Brain microvascular endothelial cell (primary cell): Measurements from ENCODE around the gene TBPL1.
"Not testable (repeated sequence)": the region's sequence is repeated elsewhere in the genome, so short reads cannot be mapped to it uniquely, and the experiment has no call there.

Experiments
- DNase-seq: peaks from one replicate; pipeline ENCODE4 v3.0.0-alpha.2; 2020
- H3K27ac ChIP-seq: fragments of 250-450 bp; sonication (Bioruptor Pico); 2 replicates; pipeline ENCODE4 v1.5.1; 2020; ENCODE audit warnings: mild to moderate bottlenecking, moderate library complexity
- H3K27me3 ChIP-seq: fragments of 250-450 bp; sonication (Bioruptor Pico); replicated peaks from 2 replicates; pipeline ENCODE4 v1.5.1; 2020; ENCODE audit warnings: mild to moderate bottlenecking
- H3K36me3 ChIP-seq: fragments of 250-450 bp; sonication (Bioruptor Pico); replicated peaks from 2 replicates; pipeline ENCODE4 v1.5.1; 2020; ENCODE audit warnings: mild to moderate bottlenecking
- H3K4me3 ChIP-seq: 2 replicates; pipeline ENCODE4 v1.5.1; 2011; ENCODE audit warnings: low read depth, mild to moderate bottlenecking, control low read depth, low read length, moderate library complexity
- CTCF ChIP-seq: IDR thresholded peaks from 2 replicates; pipeline ENCODE4 v1.5.1; 2011; ENCODE audit warnings: low read depth, mild to moderate bottlenecking, moderate library complexity, low read length, control low read depth, inconsistent platforms; ENCODE audit errors: missing control alignments
- in situ Hi-C: cut with HindIII; loops from 2 replicates; pipeline ENCODE4 v1.10.0; 2017; ENCODE audit warnings: low sequenced_read_pairs, low pct_ligation_motif_present

Gene TBPL1

GRCh38 chr6:133918208-133918930 lies 34.7 kb upstream of the TBPL1 start:
- no peak for TF ChIP-seq CTCF
- Histone ChIP-seq H3K4me3 (no peak overlapping the region), H3K36me3 (no peaks in the 10 kb centered on the region), H3K27me3 (no peaks in the 10 kb centered on the region), H3K27ac (no peak overlapping the region)
- in situ Hi-C loops, result no loop called here
- DNase-seq, result no peak

GRCh38 chr6:133919362-133919761 lies 33.7 kb upstream of the TBPL1 start:
- Histone ChIP-seq H3K27ac (no peak overlapping the region), H3K36me3 (no peaks in the 10 kb centered on the region), H3K27me3 (no peaks in the 10 kb centered on the region), H3K4me3 (no peak overlapping the region)
- in situ Hi-C loops, result no loop called here
- no peak for DNase-seq
- TF ChIP-seq CTCF, result no peak

GRCh38 chr6:133921249-133921859 lies 31.7 kb upstream of the TBPL1 start:
- peak; percentile 93 for TF ChIP-seq CTCF
- in situ Hi-C loops, result no loop called here

GRCh38 chr6:133923938-133924593 lies 29.0 kb upstream of the TBPL1 start:
- Histone ChIP-seq H3K27me3 (no peaks in the 10 kb centered on the region), H3K36me3 (no peaks in the 10 kb centered on the region), H3K27ac (no peak overlapping the region), H3K4me3 (no peak overlapping the region)
- TF ChIP-seq CTCF, result peak; percentile 76
- in situ Hi-C loops, result no loop called here
- peak; percentile 84 for DNase-seq

More at GRCh38 chr6:133921249-133921859, 31.7 kb upstream of the TBPL1 start:
- no peak overlapping the region for H3K27ac ChIP-seq
- no peaks in the 10 kb centered on the region for H3K36me3 ChIP-seq
- H3K4me3 ChIP-seq, result no peak overlapping the region
- H3K27me3 ChIP-seq, result no peaks in the 10 kb centered on the region
- DNase-seq, result peak; percentile 83

- DNase-seq, in situ Hi-C loops: not testable (repeated sequence)
These were observed 21.8 kb upstream of the TBPL1 start for GRCh38 chr6:133931221-133931620.

GRCh38 chr6:133936352-133936751 lies 16.7 kb upstream of the TBPL1 start:
- DNase-seq, H3K27ac ChIP-seq, H3K27me3 ChIP-seq, H3K36me3 ChIP-seq, H3K4me3 ChIP-seq, in situ Hi-C loops: not testable (repeated sequence)

More at GRCh38 chr6:133931221-133931620, 21.8 kb upstream of the TBPL1 start:
- not testable (repeated sequence) for H3K4me3 ChIP-seq, H3K27ac ChIP-seq, H3K36me3 ChIP-seq, H3K27me3 ChIP-seq
